Panc1 (cell line): ENCODE data around the gene HEPHL1. TPM values are rescaled to one million over a fixed set of nuclear protein-coding genes. Genes with fewer than 3 reads are reported as not detected.
A peak's percentile ranks its signal among the peaks of the same experiment; 100 is the strongest.

Source experiments
- ATAC-seq: fragments of 200-7000 bp; cut with Tn5 transposase; 2 replicates; pipeline ENCODE4 v1.9.1; 2020; ENCODE audit warnings: mild to moderate bottlenecking, moderate library complexity
- BruUV-seq: library from RNA; stranded (reverse); fragments of 400-500 nt; replicated peaks from 2 replicates; lab custom pipeline; 2021; lab: Mats Ljungman, UMichigan
- CTCF ChIA-PET: fragments of 300-600 bp; sonication (Branson Sonifier 250); formaldehyde crosslinking; loops from one replicate; lab custom pipeline; 2022; ENCODE audit warnings: antibody characterized with exemption; lab: Charles Lee
- POLR2A ChIA-PET: fragments of 300-600 bp; sonication (Branson Sonifier 250); formaldehyde crosslinking; loops from one replicate; lab custom pipeline; 2022; ENCODE audit warnings: antibody characterized with exemption; lab: Charles Lee
- DNase-seq: peaks from one replicate; pipeline ENCODE4 v3.0.0-alpha.2; 2010; ENCODE audit warnings: low read depth, low spot score
- H3K27ac ChIP-seq: 2 replicates; pipeline ENCODE4 v1.5.1; 2011; ENCODE audit warnings: mild to moderate bottlenecking, low read length, inconsistent platforms
- H3K27me3 ChIP-seq: fragments of 200-500 bp; sonication (Bioruptor generic); 2 replicates; pipeline ENCODE4 v1.6.0; 2014; ENCODE audit warnings: low read length, inconsistent platforms; ENCODE audit not compliant: control insufficient read depth, insufficient read depth
- H3K36me3 ChIP-seq: fragments of 200-500 bp; sonication (Bioruptor generic); 2 replicates; pipeline ENCODE4 v1.5.1; 2014; ENCODE audit warnings: inconsistent platforms, mild to moderate bottlenecking, low read length, moderate library complexity; ENCODE audit not compliant: control insufficient read depth, insufficient read depth
- H3K4me1 ChIP-seq: 2 replicates; pipeline ENCODE4 v1.5.1; 2011; ENCODE audit warnings: inconsistent platforms, mild to moderate bottlenecking, low read length, moderate library complexity; ENCODE audit not compliant: control insufficient read depth, insufficient read depth
- H3K4me3 ChIP-seq, 2 experiments: 2 replicates each; pipeline ENCODE4 v1.5.1; 2011 to 2012; ENCODE audit warnings: low read depth in 2 of 2, low read length in 2 of 2, mild to moderate bottlenecking in 2 of 2, inconsistent platforms in 1 of 2, moderate library complexity in 1 of 2
- H3K9me3 ChIP-seq: fragments of 200-500 bp; sonication (Bioruptor generic); 2 replicates; pipeline ENCODE4 v1.5.1; 2014; ENCODE audit warnings: low read depth, mild to moderate bottlenecking, inconsistent platforms, low read length, moderate library complexity; ENCODE audit not compliant: control insufficient read depth, insufficient read depth
- POLR2AphosphoS5 ChIP-seq: IDR thresholded peaks from 2 replicates; pipeline ENCODE4 v1.6.1; 2012; ENCODE audit warnings: mild to moderate bottlenecking, low read depth, low read length, moderate library complexity
- SIN3A ChIP-seq: IDR thresholded peaks from 2 replicates; pipeline ENCODE4 v1.6.1; 2012; ENCODE audit warnings: low read depth, mild to moderate bottlenecking, low read length, moderate library complexity, borderline replicate concordance; ENCODE audit not compliant: insufficient read depth
- TCF7L2 ChIP-seq: IDR thresholded peaks from 2 replicates; pipeline ENCODE4 v1.6.1; 2011; ENCODE audit warnings: mild to moderate bottlenecking, low read depth, low read length, inconsistent platforms
- in situ Hi-C: cut with HindIII; loops from 2 replicates; pipeline ENCODE4 v1.10.0; 2016; ENCODE audit warnings: low sequenced_read_pairs, low pct_unique_long_range_greater_than_20kb
- intact Hi-C: fragments of 100-400 bp; cut with micrococcal nuclease; formaldehyde crosslinking; loops from one replicate; pipeline ENCODE4 v1.10.0; 2022; ENCODE audit not compliant: unreplicated experiment
- total RNA-seq: library from RNA; stranded (reverse); gene quantifications from one replicate; pipeline ENCODE4 v1.2.1, GENCODE V29; 2021; ENCODE audit not compliant: unreplicated experiment
- TF ChIP-seq, protein P1 (sequence below): fragments of 450-650 bp; IDR thresholded peaks from 2 replicates; pipeline ENCODE4 v1.5.1; 2017; ENCODE audit warnings: mild to moderate bottlenecking
- TF ChIP-seq, protein P2 (sequence below), 2 experiments: IDR thresholded peaks; 2 replicates each; pipeline ENCODE4 v1.6.1; 2011 to 2012; ENCODE audit warnings: low read depth in 2 of 2, control low read depth in 1 of 2, low read length in 1 of 2, mild to moderate bottlenecking in 1 of 2, moderate library complexity in 1 of 2; ENCODE audit not compliant: insufficient read depth in 1 of 2

HEPHL1 gene
- total RNA-seq, 1 experiment from 2014 or later, result not detected

DNA sequence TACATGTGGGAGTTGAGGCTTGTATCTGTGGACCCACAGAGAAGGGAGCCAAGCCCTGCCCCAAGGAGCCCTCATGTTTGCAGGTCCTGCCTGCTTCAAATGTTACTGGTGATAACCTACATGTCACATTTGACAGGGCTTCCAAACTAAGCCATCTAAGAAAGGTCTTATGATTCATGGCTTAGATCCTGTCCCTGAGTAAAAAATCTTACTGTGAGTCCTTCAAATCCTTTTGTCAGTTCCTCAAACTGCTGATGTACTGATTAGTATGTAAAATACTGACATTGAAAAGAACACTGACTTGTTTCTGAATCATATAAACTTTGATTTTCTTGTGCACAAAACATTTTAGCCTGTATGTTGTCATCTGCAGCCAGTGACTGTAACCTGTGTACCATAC is 106.5 kb downstream of the HEPHL1 start:
- POLR2A ChIA-PET, result no interaction called here
- peaks cover 31% of the 10 kb centered on the region for H3K4me1 ChIP-seq
- peak overlapping the region; percentile 77 to 83 for H3K4me3 ChIP-seq
- intact Hi-C loops, result no loop called here
- no peaks in the 10 kb centered on the region for H3K36me3 ChIP-seq
- peak overlapping the region; percentile 80 for H3K27ac ChIP-seq
- no TSS peak for BruUV-seq
- CTCF ChIA-PET, result no interaction called here
- in situ Hi-C loops, result no loop called here
- no peaks in the 10 kb centered on the region for H3K9me3 ChIP-seq
- no peak for DNase-seq
- H3K27me3 ChIP-seq, result no peaks in the 10 kb centered on the region
- no peak for ATAC-seq
- TF ChIP-seq POLR2AphosphoS5, result no peak

DNA sequence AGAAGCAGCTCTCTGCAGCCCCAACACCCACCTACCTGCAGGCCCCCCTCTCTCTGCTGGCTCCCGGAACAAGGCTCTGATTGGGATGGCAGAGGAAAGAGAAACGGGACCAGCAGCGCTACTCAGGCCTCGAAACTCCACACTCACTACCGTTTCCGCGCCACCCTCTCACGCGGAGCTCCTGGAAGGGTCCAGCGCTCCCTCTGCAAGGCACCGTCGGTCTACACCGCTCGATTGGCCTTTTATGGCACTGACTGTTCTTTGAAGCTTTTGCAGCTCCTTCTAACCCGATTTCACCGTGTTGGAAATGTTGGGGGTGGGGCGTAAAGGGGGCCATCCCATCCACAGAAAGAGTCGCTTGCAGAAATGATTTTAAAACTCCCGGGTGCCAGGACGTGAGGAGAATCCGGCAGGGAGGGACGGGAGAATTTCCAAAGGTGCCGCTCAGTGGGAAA is 107.2 kb downstream of the HEPHL1 start:
- in situ Hi-C loops, result no loop called here
- peaks cover 38% of the 10 kb centered on the region for H3K4me1 ChIP-seq
- no peaks in the 10 kb centered on the region for H3K9me3 ChIP-seq
- DNase-seq (no peak), ATAC-seq (peak; percentile 19)
- intact Hi-C loops, result no loop called here
- peak overlapping the region; percentile 77 to 83 for H3K4me3 ChIP-seq
- BruUV-seq, result TSS peak; percentile 90
- POLR2A ChIA-PET, result interaction anchor here (0.6 to 1.0 kb wide), 7 partner anchors 14 to 1050 kb away, joined by 3 to 5 read pairs (median 3); no protein-coding TSS in a partner anchor
- CTCF ChIA-PET, result no interaction called here
- peak overlapping the region; percentile 80 for H3K27ac ChIP-seq
- no peaks in the 10 kb centered on the region for H3K27me3 ChIP-seq
- TF ChIP-seq POLR2AphosphoS5 (no peak), SIN3A (no peak), TCF7L2 (peak; percentile 95)
- TF ChIP-seq, protein P1, sequence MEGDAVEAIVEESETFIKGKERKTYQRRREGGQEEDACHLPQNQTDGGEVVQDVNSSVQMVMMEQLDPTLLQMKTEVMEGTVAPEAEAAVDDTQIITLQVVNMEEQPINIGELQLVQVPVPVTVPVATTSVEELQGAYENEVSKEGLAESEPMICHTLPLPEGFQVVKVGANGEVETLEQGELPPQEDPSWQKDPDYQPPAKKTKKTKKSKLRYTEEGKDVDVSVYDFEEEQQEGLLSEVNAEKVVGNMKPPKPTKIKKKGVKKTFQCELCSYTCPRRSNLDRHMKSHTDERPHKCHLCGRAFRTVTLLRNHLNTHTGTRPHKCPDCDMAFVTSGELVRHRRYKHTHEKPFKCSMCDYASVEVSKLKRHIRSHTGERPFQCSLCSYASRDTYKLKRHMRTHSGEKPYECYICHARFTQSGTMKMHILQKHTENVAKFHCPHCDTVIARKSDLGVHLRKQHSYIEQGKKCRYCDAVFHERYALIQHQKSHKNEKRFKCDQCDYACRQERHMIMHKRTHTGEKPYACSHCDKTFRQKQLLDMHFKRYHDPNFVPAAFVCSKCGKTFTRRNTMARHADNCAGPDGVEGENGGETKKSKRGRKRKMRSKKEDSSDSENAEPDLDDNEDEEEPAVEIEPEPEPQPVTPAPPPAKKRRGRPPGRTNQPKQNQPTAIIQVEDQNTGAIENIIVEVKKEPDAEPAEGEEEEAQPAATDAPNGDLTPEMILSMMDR, result no peak
- TF ChIP-seq, protein P2, sequence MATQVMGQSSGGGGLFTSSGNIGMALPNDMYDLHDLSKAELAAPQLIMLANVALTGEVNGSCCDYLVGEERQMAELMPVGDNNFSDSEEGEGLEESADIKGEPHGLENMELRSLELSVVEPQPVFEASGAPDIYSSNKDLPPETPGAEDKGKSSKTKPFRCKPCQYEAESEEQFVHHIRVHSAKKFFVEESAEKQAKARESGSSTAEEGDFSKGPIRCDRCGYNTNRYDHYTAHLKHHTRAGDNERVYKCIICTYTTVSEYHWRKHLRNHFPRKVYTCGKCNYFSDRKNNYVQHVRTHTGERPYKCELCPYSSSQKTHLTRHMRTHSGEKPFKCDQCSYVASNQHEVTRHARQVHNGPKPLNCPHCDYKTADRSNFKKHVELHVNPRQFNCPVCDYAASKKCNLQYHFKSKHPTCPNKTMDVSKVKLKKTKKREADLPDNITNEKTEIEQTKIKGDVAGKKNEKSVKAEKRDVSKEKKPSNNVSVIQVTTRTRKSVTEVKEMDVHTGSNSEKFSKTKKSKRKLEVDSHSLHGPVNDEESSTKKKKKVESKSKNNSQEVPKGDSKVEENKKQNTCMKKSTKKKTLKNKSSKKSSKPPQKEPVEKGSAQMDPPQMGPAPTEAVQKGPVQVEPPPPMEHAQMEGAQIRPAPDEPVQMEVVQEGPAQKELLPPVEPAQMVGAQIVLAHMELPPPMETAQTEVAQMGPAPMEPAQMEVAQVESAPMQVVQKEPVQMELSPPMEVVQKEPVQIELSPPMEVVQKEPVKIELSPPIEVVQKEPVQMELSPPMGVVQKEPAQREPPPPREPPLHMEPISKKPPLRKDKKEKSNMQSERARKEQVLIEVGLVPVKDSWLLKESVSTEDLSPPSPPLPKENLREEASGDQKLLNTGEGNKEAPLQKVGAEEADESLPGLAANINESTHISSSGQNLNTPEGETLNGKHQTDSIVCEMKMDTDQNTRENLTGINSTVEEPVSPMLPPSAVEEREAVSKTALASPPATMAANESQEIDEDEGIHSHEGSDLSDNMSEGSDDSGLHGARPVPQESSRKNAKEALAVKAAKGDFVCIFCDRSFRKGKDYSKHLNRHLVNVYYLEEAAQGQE (IDR thresholded peaks at IDR 0.05; ENCODE audit: insufficient read depth in 1 of 2, low read depth in 2 of 2, low read length in 1 of 2), result no peak
- no peaks in the 10 kb centered on the region for H3K36me3 ChIP-seq

DNA sequence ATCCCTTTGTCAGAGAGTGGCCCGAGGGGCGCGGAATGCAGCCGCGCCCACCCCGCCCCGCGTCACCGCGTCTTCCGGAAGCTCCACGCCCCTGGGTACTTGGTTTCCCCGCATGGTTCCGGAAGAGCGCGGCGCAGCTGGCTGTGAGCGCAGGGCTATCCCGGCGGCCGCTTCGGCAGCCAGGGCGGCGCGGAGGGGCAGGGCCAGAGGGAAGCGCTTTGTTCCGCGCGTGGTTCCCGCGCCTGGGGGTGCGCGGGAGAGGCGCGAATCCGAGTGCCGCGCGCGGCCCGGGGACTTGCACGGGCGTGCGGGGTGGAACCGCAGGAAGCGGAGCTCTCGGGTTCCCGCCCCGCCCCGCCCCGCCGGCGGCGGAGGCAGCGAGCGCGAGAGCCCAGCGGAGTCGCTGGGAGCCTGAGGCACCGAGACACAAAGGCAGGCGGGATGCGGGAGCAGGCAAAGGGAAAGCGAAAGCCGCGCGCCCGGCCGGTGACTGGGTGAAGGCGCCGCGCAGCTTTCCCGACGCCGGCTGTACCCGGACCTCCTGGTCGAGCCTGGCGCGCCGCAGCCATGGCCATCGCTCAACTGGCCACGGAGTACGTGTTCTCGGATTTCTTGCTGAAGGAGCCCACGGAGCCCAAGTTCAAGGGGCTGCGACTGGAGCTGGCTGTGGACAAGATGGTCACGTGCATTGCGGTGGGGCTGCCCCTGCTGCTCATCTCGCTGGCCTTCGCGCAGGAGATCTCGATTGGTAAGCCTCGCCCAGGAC is 107.8 kb downstream of the HEPHL1 start, which contains the start of gene PANX1:
Gene PANX1, plus strand, starts transcription at position 96 of the 766 bp plus-strand sequence. Its CDS starts 472 bp downstream, at position 568.
- CTCF ChIA-PET, result interaction anchor here (1.0 kb wide), 1 partner anchor 234 kb away, joined by 3 read pairs; no protein-coding TSS in a partner anchor
- peak; percentile 90 for ATAC-seq
- H3K27me3 ChIP-seq, result no peaks in the 10 kb centered on the region
- no peaks in the 10 kb centered on the region for H3K9me3 ChIP-seq
- peak within 1 kb of the TSS; percentile 80 for H3K27ac ChIP-seq
- H3K36me3 ChIP-seq, result no peaks in the 10 kb centered on the region
- no peak for DNase-seq
- no TSS peak for BruUV-seq
- H3K4me1 ChIP-seq, result peaks cover 44% of the 10 kb centered on the region
- POLR2A ChIA-PET, result interaction anchor here (0.5 to 1.0 kb wide), 7 partner anchors 13 to 1050 kb away, joined by 3 to 5 read pairs (median 3); no protein-coding TSS in a partner anchor
- intact Hi-C loops (no loop called here), in situ Hi-C loops (no loop called here)
- H3K4me3 ChIP-seq, result peak within 1 kb of the TSS; percentile 77 to 83
- TF ChIP-seq, protein P2 (IDR thresholded peaks at IDR 0.05; ENCODE audit: insufficient read depth in 1 of 2, low read depth in 2 of 2, low read length in 1 of 2), result peak in 1 of 2 experiments; percentile 23; a peak in 1 of 4 replicates
- TF ChIP-seq TCF7L2 (0 out of 2 replicates have a peak, but pooled peaks have one; percentile 34), POLR2AphosphoS5 (peak; percentile 55; the same call in 1 of the 2 replicates), SIN3A (peak; percentile 55; the same call in 1 of the 2 replicates)
- TF ChIP-seq, protein P1, result no peak
